Esophagus squamous epithelium (tissue), 4 donors: ENCODE data around the gene CPXCR1.
"Not testable (repeated sequence)": the region's sequence is repeated elsewhere in the genome, so short reads cannot be mapped to it uniquely, and the experiment has no call there.

Experiments
- POLR2A ChIP-seq, 4 donors: fragments of 450-650 bp; IDR thresholded peaks; one replicate each; pipeline ENCODE4 v1.6.1; 2017; ENCODE audit warnings: antibody characterized with exemption in 4 of 4, mild to moderate bottlenecking in 4 of 4, moderate library complexity in 3 of 4
- TF ChIP-seq, protein P1 (sequence below), 6 experiments: fragments of 450-650 bp in 4 of 6; fragments of 200-600 bp in 2 of 6; sonication (generic) in 2 of 6; IDR thresholded peaks; one replicate each; pipeline ENCODE4 v1.5.1; 2016 to 2019; ENCODE audit warnings: antibody characterized with exemption in 6 of 6, mild to moderate bottlenecking in 4 of 6, moderate library complexity in 4 of 6

DNA sequence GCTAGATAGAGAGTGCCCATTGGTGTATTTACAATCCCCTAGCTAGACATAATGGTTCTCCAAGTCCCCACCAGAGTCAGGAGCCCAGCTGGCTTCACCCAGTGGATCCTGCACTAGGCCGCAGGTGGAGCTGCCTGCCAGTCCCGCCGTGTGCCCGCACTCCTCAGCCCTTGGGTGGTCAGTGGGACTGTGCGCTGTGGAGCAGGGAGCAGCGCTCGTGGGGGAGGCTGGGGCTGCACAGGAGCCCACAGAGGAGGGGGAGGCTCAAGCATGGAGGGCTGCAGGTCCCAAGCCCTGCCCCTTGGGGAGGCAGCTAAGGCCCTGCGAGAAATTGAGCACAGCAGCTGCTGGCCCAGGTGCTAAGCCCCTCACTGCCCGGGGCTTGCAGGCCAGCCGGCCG is 810 bp upstream of the CPXCR1 start:
- not testable (repeated sequence) for TF ChIP-seq POLR2A (IDR thresholded peaks at IDR 0.05)
- TF ChIP-seq, protein P1, sequence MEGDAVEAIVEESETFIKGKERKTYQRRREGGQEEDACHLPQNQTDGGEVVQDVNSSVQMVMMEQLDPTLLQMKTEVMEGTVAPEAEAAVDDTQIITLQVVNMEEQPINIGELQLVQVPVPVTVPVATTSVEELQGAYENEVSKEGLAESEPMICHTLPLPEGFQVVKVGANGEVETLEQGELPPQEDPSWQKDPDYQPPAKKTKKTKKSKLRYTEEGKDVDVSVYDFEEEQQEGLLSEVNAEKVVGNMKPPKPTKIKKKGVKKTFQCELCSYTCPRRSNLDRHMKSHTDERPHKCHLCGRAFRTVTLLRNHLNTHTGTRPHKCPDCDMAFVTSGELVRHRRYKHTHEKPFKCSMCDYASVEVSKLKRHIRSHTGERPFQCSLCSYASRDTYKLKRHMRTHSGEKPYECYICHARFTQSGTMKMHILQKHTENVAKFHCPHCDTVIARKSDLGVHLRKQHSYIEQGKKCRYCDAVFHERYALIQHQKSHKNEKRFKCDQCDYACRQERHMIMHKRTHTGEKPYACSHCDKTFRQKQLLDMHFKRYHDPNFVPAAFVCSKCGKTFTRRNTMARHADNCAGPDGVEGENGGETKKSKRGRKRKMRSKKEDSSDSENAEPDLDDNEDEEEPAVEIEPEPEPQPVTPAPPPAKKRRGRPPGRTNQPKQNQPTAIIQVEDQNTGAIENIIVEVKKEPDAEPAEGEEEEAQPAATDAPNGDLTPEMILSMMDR (IDR thresholded peaks at IDR 0.05), result not testable (repeated sequence)
